ENCODE measurements around the gene DUOXA2. TPM values are rescaled to one million over a fixed set of nuclear protein-coding genes. Genes with fewer than 3 reads are reported as not detected.

Gene DUOXA2
- total RNA-seq, 4 donors from 2014 or later: 0.68 to 10.0 TPM; not detected in 2

- intact Hi-C loops (cut with DNase I; ENCODE audit: low total_unique reads) (no loop called here), in situ Hi-C loops (cut with MboI; ENCODE audit: low pct_ligation_motif_present in 1 of 4, low pct_unique_long_range_greater_than_20kb in 1 of 4, low sequenced_read_pairs in 3 of 4) (loop anchor here in 1 of 4 donors (25.0 kb wide), 1 partner anchor 160 kb away; the partner anchor contains the start of gene TERB2)
- no peak for DNase-seq
- Histone ChIP-seq H3K9me3 (no peaks in the 10 kb centered on the region), H3K36me3 (no peaks in the 10 kb centered on the region), H3K4me3 (no peak overlapping the region), H3K27me3 (peaks cover 76% of the 10 kb centered on the region), H3K4me1 (peaks cover 3 to 11% (median 5%) of the 10 kb centered on the region in 4 donors), H3K27ac (no peak overlapping the region)
- 70 to 71% methylated on average over 1 to 9 of the region's 9 CpGs for WGBS, 2 donors (ENCODE audit: low coverage in 1 of 2)
- TF ChIP-seq CTCF (IDR thresholded peaks at IDR 0.05) (no peak), POLR2A (IDR thresholded peaks at IDR 0.05) (no peak), EP300 (IDR thresholded peaks at IDR 0.05; ENCODE audit: low read depth) (no peak), POLR2AphosphoS5 (IDR thresholded peaks at IDR 0.05) (no peak)
These were observed 7.7 kb downstream of the DUOXA2 start for GRCh38 chr15:45121706-45122417.

- in situ Hi-C loops (cut with MboI; ENCODE audit: low pct_ligation_motif_present in 1 of 4, low pct_unique_long_range_greater_than_20kb in 1 of 4, low sequenced_read_pairs in 3 of 4): loop anchor here in 1 of 4 donors (25.0 kb wide), 1 partner anchor 160 kb away; the partner anchor contains the start of gene TERB2
- H3K27me3 ChIP-seq: peaks cover 74% of the 10 kb centered on the region
- no peaks in the 10 kb centered on the region for H3K9me3 ChIP-seq
- H3K4me3 ChIP-seq: no peak overlapping the region
- no peak for TF ChIP-seq CTCF (IDR thresholded peaks at IDR 0.05)
- TF ChIP-seq POLR2A (IDR thresholded peaks at IDR 0.05): no peak
- TF ChIP-seq POLR2AphosphoS5 (IDR thresholded peaks at IDR 0.05): no peak
- no peak for TF ChIP-seq EP300 (IDR thresholded peaks at IDR 0.05; ENCODE audit: low read depth)
- intact Hi-C loops (cut with DNase I; ENCODE audit: low total_unique reads): no loop called here
- 57 to 82% methylated on average over 1 to 7 of the region's 7 CpGs for WGBS, 2 donors (ENCODE audit: low coverage in 1 of 2)
- no peak overlapping the region for H3K27ac ChIP-seq
- no peak for DNase-seq
- no peaks in the 10 kb centered on the region for H3K36me3 ChIP-seq
- H3K4me1 ChIP-seq: peaks cover 0 to 3% (median 1%) of the 10 kb centered on the region in 4 donors
These were observed 8.6 kb downstream of the DUOXA2 start for GRCh38 chr15:45122719-45123118.

- no peak overlapping the region for H3K27ac ChIP-seq
- intact Hi-C loops (cut with DNase I; ENCODE audit: low total_unique reads) (no loop called here), in situ Hi-C loops (cut with MboI; ENCODE audit: low pct_ligation_motif_present in 1 of 4, low pct_unique_long_range_greater_than_20kb in 1 of 4, low sequenced_read_pairs in 3 of 4) (loop anchor here in 1 of 4 donors (25.0 kb wide), 1 partner anchor 161 kb away; the partner anchor contains the start of gene TERB2)
- H3K27me3 ChIP-seq: peaks cover 79% of the 10 kb centered on the region
- no peaks in the 10 kb centered on the region for H3K9me3 ChIP-seq
- no peaks in the 10 kb centered on the region for H3K36me3 ChIP-seq
- TF ChIP-seq CTCF (IDR thresholded peaks at IDR 0.05) (no peak), POLR2AphosphoS5 (IDR thresholded peaks at IDR 0.05) (no peak), POLR2A (IDR thresholded peaks at IDR 0.05) (no peak), EP300 (IDR thresholded peaks at IDR 0.05; ENCODE audit: low read depth) (no peak)
- DNase-seq: no peak
- H3K4me3 ChIP-seq: no peak overlapping the region
- no peaks in the 10 kb centered on the region for H3K4me1 ChIP-seq
These were observed 9.3 kb downstream of the DUOXA2 start for GRCh38 chr15:45123397-45123796.

- 52 to 62% methylated on average over 2 of the region's 2 CpGs for WGBS, 2 donors (ENCODE audit: low coverage in 1 of 2)
- DNase-seq: no peak
- Histone ChIP-seq H3K4me3 (no peak overlapping the region), H3K27ac (no peak overlapping the region), H3K36me3 (no peaks in the 10 kb centered on the region), H3K9me3 (no peaks in the 10 kb centered on the region), H3K4me1 (peaks cover 3 to 13% (median 12%) of the 10 kb centered on the region in 4 donors), H3K27me3 (peaks cover 86% of the 10 kb centered on the region)
- intact Hi-C loops (cut with DNase I; ENCODE audit: low total_unique reads) (no loop called here), in situ Hi-C loops (cut with MboI; ENCODE audit: low pct_ligation_motif_present in 1 of 4, low pct_unique_long_range_greater_than_20kb in 1 of 4, low sequenced_read_pairs in 3 of 4) (no loop called here)
- TF ChIP-seq CTCF (IDR thresholded peaks at IDR 0.05) (peak; percentile 36 to 59 (median 56)), EP300 (IDR thresholded peaks at IDR 0.05; ENCODE audit: low read depth) (no peak)
These were observed 12.5 kb downstream of the DUOXA2 start for GRCh38 chr15:45126535-45127158.
